GM23248 (cell line): ENCODE measurements around the gene CBFA2T2.

Source experiments
- EZH2 ChIP-seq: fragments of 200-600 bp; sonication (generic); IDR thresholded peaks from 2 replicates; pipeline ENCODE4 v1.6.1; 2018; ENCODE audit warnings: antibody characterized with exemption, mild to moderate bottlenecking; ENCODE audit not compliant: insufficient read depth, poor library complexity, severe bottlenecking
- EZH2phosphoT487 ChIP-seq: fragments of 200-600 bp; sonication (generic); IDR thresholded peaks from 2 replicates; pipeline ENCODE4 v1.6.1; 2018; ENCODE audit warnings: antibody characterized with exemption, moderate library complexity, mild to moderate bottlenecking, low read depth; ENCODE audit not compliant: insufficient read depth

- TF ChIP-seq EZH2phosphoT487 = no peak
- TF ChIP-seq EZH2 = no peak
These were observed 62.6 kb downstream of the CBFA2T2 start for GRCh38 chr20:33552519-33552918.
